ENCODE data around the gene SLC24A4.
"Not testable (repeated sequence)": the region's sequence is repeated elsewhere in the genome, so short reads cannot be mapped to it uniquely, and the experiment has no call there.

SLC24A4 gene

DNA sequence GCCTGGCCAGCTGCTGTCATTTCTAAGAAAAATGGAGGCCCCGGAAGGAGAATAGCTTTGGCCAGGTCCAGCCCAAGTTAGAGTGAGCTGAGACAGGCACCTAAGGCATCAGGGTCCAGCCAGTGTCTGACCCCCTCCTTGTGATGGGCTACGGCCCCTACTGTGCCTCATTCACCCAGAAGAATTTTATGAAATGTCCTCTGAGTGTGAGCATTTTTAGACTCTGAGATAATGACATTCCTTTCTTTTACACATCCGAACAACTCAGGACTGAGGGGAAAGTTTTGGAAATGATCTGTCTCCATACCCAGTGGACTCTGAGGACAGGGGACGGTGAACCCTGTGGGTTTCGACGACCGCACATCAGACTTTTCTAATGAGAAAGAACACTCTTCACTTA, 50.4 kb downstream of the SLC24A4 start:
- no peak for DNase-seq

DNA sequence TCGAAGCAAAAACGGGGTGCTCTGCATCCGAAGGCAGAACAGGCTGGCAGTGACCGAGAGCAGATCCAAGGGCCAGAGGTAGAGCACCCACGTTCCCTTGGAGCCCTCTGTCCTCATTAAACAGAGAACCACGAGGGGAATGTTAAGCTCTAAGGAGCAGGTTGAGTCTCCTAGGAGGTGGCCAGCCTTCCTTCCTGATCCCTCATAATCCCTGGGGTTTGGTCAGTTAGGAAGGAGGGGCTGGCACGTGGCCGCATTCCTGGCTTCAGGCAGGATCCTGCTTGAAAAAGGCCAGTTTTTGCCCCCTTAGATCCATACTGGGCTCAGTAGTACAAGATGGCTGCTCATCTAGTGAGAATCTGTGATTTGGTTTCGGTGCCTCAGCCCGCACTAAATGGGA, 57.2 kb downstream of the SLC24A4 start:
- no peak for DNase-seq

DNA sequence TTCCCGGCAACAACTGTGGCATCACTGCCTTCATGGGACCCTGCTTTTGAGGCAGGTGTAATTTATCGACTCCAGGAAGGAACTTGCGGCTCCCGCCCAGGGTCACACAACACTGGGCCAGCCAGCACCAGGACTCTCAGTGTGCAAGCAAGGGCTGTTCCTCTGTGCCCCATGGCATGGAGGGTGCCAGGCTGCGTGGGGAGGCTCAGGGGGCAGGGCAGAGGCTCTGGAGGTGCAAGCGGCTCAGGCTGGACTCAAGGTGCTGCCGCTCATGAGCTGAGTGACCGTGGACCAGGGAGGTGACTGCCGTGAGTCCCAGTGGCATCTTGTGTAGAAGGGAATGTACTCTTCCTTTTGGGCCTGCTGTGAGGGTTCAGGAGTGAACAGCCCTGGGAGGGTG, 57.6 kb downstream of the SLC24A4 start:
- DNase-seq = no peak

DNA sequence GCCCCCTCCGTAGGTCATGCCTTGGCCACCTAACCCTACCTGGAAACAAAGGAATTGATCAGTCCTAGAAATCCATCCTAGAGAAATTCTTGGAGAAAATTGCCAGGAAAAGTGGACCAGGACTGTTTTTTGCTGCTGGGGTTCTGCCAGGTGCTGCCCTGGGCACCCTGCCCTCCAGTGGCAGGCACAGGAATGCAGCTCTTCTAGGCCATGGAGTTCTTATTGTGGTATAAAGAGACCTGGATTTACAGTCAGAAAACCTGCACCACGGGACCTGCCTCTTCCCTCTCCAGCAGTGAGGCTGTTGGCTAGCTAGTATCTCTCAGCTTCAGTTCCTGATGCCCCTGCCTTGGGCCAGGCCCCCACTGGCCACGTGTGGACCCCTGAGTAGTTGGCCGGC, 59.7 kb downstream of the SLC24A4 start:
- no peak for DNase-seq

DNA sequence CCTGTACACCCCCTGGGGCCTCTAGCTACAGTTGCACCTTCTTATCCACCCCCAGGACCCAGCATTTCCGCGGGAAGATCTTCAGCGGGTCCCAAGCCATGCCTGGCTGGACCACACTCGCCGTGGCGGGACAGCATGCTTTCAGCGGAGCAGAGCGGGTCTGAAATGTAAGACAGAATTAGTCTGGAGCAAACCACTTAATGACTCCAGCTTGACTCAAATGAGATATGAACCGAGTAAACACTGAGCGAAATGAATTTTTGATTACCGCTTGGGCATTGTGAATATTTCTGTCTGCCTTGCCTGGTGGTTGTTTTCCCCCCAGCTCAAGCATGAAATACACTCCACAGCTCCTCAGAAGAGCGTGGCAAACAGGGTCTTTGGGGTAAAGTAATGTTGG, 60.8 kb downstream of the SLC24A4 start:
- DNase-seq = no peak

DNA sequence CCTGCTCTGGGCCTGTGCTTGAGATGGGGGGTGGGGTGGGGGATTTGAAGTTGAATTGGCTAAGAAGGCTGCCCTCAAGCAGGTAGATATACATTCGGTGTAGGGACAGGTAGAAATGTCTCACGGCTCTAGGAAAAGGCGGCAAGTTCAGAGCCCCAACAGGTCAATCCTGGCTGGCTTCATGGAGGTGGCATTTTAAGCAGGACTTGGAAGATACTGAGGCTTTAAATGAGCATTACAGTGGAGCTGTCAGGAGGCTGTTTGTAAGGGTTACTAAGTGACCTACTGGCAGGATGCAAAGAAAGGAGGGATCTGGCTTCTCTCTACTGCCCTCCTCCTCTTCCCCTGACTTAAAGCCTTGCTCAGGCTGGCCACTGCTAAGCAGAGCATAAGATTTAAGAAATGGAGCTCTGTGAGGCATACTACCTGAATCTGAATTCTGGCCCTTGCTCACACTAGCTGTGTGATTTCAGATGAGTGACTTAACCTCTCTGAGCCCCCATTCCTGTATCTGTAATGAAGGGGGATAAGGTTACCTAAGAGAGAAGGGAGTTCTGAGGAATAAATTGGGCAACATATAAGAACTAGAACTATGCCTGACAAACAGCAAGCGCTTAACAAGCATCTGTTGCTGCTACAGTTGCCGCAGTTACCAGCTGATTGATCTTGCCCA, 61.6 kb downstream of the SLC24A4 start:
- no peak for DNase-seq

DNA sequence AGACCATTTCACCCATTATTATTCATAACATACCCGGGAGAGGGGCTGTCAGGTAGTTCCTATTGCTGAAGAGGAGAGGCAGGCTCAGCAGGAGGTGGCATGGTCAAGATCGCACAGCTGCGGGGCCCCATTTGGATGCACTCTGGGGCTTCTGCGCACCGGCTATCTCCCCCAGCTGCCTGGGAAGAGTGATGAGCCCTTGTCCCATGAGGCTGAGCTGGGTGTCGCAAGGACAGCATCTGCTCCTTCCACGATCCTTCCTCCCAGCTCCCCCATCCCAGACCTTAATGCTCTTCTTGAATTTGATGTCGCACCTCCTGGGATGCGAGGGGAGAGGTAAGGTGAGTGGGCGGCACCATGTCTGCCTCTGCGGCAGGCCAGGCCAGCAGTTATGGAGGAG, 62.6 kb downstream of the SLC24A4 start:
- no peak for DNase-seq

DNA sequence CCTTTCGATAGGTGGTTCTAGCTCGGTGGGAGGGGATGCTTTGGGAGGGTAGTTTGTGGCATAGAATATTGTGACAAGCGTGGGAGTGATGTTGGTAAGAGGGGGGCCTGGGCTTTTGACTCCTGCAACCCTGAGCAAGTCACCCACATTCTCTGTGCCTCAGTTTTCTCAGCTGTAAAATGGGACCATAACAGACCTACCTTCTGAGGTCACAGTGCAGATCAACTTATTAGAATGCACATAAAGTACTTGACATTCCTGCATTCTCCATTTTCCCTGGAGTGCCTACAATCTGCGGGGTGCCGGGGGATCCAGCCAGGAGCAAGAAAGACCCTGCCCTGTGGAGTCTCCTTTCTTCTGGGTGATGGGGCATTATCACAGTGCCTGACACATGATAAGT, 63.2 kb downstream of the SLC24A4 start:
- DNase-seq = no peak

DNA sequence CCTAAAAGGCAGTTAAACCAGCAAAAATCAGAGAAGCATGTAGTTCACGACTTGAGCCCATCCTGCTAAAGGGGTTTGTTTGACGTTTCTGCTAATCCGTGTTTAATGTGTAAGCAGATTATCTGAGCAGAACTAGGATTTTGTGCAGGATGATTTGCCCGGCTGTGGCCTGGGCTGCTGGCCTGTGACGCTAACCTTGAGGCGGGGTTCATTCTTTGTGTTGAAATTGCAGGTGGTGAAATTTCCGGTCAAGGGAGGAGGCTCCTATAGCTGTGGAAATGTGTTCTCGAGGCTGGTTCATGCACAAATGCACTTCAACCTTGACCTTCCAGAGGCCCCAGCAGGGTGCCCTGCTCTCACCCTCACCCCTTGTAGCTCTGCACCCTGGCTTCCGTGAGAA, 63.7 kb downstream of the SLC24A4 start:
- DNase-seq = no peak

DNA sequence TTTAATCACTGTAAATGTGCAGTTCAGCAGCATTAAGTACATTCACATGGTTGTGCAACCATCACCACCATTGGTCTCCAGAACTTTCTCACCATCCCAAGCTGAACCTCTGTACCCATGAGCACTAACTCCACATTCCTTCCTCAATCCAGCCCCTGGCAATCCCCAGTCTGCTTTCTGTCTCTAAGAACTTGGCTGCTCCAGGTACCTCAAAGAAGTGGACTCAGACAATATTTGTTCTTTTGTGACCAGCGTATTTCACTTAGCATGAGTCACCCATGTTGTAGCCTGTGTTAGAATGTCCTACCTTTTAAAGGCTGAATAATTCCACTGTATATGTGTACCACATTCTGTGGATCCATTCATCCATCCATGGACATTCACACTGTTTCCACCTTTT, 64.6 kb downstream of the SLC24A4 start:
- no peak for DNase-seq

DNA sequence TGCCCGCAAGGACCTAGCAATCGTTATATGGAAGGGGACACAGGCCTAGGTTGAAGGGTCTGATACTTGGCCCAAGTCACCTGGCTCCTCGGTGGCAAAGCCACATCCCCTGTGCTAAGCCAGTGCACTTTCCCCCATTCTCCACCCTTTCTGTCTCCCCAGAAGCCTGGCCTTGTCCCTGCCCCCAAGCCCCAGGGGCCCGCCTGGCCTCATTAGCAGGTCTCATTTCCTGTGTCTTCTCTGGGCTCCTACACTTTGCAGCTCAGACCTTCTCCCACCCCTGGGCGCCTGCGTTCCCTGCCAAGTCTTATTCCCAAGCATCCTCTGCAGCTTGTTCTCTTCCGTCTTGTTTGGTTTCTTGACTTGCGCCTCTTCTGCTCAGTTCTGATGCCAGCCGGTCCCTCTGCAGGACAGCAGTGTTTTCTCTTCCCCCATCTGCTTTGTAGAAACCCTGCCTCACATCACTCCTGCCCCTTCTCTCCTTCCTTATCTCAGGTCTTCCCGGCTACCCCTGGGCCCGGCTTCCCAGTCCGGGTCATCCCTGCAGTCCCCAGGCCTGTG, 66.7 kb downstream of the SLC24A4 start:
- no peak for DNase-seq

DNA sequence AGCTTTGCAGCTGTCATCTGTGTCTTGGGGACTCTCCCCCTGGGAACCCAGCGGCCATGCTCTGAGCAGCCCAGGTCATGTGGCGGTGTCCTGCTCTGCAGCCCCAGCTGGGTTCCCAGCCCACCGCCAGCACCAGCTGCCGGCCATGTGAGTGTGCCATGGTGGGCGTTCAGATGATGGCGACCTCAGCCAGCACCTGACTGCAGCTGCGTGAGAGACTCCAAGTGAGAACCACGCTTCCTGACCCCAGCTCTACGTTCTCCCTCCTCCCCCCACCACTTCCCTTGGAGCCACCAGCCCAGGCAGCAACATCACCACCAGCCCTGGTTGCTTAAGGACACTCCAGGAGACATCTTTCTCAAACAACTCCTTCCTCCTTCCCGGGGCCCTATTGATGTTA, 68.8 kb downstream of the SLC24A4 start:
- no peak for DNase-seq

DNA sequence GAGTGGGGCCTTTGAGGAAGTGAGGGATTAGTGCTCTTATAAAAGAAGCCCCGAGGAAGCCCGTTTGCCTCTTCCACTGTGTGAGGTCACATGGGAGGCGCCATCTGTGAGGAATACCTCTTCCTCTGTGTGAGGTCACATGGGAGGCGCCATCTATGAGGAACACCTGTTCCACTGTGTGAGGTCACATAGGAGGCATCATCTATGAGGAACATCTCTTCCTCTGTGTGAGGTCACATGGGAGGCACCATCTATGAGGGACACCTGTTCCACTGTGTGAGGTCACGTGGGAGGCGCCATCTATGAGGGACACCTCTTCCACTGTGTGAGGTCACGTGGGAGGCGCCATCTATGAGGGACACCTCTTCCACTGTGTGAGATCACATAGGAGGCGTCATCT, 69.7 kb downstream of the SLC24A4 start:
- no peak for DNase-seq

DNA sequence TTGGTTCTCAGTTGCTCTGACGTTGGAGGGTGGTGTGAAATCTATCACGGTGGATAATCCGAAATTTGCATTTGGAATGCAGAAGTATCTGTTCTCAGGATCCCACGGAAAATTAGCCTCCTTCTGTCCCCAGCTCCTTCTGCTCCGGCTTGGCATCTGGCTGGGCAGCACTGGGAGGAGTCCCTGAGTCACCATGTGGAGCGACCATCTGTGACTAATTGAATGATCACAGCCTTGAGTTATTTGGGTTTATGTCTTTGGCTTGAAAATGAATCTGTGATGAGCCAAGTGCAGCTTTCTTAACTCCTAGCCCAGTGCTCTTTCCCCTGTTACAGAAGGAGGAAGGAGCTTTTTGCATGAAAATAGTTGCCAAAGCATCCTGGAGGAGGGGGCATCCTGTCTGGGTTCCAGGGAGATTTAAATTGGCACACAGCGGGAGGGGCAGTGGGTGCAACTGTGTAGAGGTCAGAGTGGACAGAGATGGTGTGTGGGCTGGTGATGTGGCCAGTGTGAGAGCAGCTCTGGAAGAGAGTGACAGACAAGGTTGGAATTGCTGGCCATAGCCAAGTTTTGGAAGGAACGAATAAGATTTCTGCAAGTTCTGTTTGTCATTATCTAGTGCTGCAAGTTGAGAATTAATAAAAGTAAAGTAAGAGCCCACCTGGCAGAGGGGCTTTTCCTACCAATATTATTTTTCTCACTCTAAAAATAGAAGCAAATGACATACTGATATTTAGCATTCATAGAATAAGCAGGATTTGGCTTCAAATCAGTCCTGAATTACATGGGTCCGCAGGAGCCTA, 74.4 kb downstream of the SLC24A4 start:
- DNase-seq = no peak

DNA sequence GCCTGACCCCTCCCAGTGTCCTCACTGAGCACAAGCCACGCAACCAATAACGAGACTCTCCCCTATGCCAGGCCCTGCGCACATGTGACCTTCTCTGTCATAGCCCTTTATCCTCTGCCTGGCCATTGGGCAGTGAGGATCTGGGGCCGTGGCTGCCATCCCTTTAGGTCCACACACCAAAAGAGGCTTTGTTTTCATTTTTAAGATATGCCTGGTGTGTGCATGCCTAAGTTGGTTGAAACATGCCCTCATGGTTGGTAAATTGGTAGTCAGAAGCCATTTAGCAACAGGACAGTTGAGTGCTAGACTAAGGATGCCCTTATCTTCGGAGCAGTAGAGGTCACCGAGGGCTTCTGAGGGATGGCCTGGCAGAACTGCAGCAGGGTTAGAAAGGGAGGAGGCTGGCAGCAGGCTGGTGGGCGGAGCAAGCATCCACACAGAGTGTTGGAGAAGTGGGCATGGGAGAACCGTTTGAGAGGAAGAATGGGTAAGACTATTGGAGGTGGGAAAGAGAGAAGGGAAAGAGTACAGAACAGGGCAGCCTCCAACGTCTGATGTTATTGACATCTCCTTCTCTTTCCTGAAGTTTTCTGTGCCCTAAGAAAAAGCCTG, 75.1 kb downstream of the SLC24A4 start:
- no peak for DNase-seq

DNA sequence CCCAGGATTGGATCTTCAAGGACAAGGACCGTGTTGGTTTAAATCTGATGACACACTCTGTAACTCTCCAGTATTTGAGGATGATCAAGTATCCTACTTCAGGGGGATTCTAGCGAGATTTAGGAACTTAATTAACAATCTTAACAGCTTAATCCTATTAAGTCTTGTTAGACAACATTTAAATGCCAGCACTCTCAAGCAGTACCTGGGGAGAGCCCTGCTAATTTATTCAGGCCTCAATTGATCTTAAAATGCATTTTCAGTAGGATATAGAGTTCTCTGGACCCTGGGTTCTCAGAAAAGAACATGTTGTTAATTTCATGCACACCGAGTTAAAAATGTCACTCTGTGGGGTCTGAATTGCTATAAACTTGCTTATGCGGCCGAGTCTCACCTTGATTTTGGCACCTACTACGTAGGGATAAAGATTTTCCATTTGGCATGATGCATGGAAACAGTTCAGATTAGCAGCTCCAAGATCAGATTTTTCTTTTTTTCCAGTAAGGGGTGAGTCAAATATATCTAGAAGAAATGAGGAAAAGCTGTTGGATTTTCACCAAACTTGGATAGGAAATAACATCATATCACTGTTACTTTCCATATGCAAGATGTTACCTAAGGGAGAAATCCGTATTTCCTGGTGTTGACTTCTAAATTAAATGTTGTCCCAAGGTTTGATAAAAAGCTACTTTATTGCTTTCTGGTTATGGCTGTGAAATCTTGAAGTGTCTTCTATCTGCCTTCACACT, 76.1 kb downstream of the SLC24A4 start:
- DNase-seq = no peak

DNA sequence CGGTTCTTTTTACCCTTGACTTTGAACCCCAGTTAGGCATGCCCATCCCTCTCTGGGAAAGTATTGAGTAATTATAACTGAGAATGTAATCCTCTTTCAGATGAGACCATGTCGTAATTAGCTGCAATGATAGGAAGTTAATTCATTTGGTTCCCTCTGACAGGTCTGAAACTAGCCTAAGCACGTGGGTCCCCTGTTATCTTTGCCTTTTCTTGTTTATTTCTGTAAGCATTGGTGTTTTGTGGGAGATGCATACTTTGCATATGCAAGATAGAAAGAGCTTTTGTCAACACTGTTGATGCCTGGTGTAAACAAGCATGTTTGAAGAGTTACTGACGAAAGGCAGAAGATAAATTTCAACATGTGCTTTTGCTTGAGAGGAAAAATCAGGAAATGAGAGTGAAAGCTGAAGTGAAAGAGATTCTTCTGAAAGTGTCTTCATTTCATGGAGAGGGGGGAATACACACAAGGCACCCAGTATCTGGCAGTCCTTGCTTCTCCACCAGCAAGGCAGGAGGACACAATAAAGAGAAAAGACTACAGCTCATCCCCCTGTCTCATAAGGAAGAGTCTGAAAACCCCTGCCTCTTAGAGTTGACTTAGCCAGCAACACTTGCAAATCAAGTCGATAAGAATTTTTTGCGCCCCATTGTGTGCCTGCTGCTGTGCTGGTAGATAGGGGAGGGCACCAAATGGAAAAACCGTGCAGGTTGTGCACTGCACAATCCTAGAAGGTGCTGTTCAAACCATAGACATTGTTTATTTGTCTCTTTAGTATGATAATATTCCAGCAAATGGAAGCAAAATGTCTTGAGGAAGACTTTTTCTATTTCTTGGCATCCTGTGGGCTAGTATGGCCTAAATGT, 77.8 kb downstream of the SLC24A4 start:
- no peak for DNase-seq

DNA sequence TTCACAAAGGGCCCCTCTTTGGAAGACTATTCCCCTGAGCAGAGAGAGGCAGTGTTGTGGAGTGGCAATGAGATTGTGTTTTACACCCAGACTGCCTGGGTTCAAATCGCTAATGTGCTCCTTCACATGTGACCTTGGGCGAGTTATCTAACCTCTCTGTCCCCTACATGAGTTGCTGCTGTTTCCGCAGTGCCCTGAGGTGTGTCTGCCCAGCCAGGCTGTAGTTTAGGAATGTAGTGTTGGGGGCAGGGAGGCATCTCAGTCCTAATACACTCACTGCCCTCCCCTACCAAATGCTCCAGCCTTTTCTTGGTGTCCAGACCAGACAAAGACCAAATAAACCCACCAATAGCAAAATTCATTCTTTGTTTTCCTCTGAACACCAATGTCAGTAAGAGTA, 78.6 kb downstream of the SLC24A4 start:
- DNase-seq = no peak

DNA sequence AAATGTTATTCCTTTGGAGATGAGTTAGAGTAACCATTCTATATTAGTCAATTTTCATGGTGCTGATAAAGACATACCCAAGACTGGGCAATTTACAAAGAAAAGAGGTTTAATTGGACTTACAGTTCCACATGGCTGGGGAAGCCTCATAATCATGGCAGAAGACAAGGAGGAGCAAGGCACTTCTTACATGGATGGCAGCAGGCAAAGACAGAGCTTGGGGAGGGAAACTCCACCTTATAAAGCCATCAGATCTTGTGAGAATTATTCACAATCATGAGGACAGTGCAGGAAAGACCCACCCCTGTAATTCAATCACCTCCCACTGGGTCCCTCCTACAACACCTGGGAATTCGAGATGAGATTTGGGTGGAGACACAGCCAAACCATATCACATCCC, 79.5 kb downstream of the SLC24A4 start:
- DNase-seq = not testable (repeated sequence)

DNA sequence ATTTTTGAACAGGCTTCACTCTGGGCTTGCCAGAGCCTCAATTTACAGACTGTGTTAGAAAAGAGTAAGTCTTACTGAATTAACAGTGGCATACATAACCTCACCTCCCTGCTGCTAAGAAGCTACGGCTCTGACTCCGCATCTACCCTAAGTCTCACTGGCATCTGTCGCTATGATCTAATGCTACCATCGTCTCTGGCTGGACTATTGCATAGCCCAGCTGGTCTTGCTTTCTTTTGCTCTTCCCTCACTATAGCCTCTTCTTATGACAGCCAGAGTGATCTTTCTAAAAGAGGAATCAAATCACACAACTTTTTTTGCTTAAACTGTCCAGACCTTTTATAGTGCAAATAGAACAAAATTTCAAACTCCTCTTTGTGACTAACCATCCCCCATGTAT, 81.1 kb downstream of the SLC24A4 start:
- DNase-seq = no peak

DNA sequence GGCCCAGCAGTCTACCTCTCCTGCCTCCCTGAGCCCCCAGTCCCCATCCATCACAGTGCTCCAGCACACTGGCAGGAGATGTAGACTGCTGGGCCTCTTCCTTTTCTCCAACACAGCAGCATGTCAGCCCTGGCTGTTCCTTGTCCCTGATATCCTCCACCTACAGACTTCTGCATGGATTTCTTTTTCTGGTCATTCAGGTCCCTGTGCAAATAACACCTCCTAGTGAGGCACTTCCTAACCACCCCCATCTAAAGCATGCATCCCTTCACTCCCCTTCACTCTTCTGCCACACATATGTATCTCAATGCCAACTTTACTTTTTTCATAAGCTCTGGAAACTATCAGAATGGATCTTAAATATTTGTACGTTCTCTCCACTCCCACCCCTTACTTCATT, 81.5 kb downstream of the SLC24A4 start:
- no peak for DNase-seq

DNA sequence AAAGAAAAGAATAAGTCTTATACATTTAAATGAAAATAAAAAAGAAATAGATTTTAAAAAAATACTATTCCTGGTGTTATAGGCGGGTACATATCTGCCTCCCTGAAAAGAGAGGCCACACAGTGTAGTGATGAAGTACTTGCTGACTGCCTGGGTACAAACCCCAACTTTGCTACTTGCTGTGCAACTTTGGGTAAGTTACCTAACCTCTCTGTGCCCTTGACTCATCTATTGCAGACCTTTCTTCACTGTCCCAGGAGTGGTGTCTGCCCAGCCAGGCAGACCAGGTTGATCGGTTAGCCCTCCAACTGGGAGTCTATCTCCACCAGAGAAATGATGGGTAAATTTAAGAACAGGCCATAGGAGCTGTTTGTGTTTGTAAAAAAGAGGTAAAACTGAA, 82.0 kb downstream of the SLC24A4 start:
- no peak for DNase-seq
